Coronary artery (tissue), 2 donors: ENCODE data around the gene GBX1.

Source experiments
- DNase-seq: peaks from one replicate; pipeline ENCODE4 v3.0.0-alpha.2; 2017; ENCODE audit warnings: low spot score
- H3K27ac ChIP-seq, 2 donors: fragments of 200-600 bp; sonication (generic); one replicate each; pipeline ENCODE4 v1.5.1; 2016 to 2019
- H3K4me3 ChIP-seq: fragments of 200-600 bp; sonication (generic); 2 replicates; pipeline ENCODE4 v1.5.1; 2016; ENCODE audit warnings: mild to moderate bottlenecking, moderate library complexity
- CTCF ChIP-seq: fragments of 200-600 bp; sonication (generic); IDR thresholded peaks from one replicate; pipeline ENCODE4 v1.5.1; 2019; ENCODE audit warnings: antibody characterized with exemption

The GBX1 gene

GRCh38 chr7:151144387-151144786, 23.1 kb downstream of the GBX1 start:
- H3K4me3 ChIP-seq = no peak overlapping the region
- H3K27ac ChIP-seq = no peak overlapping the region
- no peak for DNase-seq
- no peak for TF ChIP-seq CTCF

GRCh38 chr7:151143261-151144015, 24.1 kb downstream of the GBX1 start:
- no peak for TF ChIP-seq CTCF
- Histone ChIP-seq H3K27ac (no peak overlapping the region), H3K4me3 (no peak overlapping the region)
- peak; percentile 65 for DNase-seq

GRCh38 chr7:151142686-151143040, 24.8 kb downstream of the GBX1 start:
- Histone ChIP-seq H3K27ac (no peak overlapping the region), H3K4me3 (no peak overlapping the region)
- DNase-seq = peak; percentile 57
- TF ChIP-seq CTCF = no peak

- peak; percentile 62 for DNase-seq
- TF ChIP-seq CTCF = no peak
- no peak overlapping the region for H3K4me3 ChIP-seq
- no peak overlapping the region for H3K27ac ChIP-seq
Observed at GRCh38 chr7:151141855-151142685, 25.4 kb downstream of the GBX1 start.

- no peak for TF ChIP-seq CTCF
- Histone ChIP-seq H3K27ac (no peak overlapping the region), H3K4me3 (no peak overlapping the region)
- DNase-seq = peak; percentile 41
Observed at GRCh38 chr7:151141311-151141854, 26.1 kb downstream of the GBX1 start.

- Histone ChIP-seq H3K27ac (no peak overlapping the region), H3K4me3 (no peak overlapping the region)
- no peak for TF ChIP-seq CTCF
- DNase-seq = peak; percentile 45
Observed at GRCh38 chr7:151140826-151141225, 26.7 kb downstream of the GBX1 start.
